Chondrocyte (in vitro differentiated cells): ENCODE measurements around the gene SEMA4B. TPM values are rescaled to one million over a fixed set of nuclear protein-coding genes. Genes with fewer than 3 reads are reported as not detected.

Source experiments
- DNase-seq: peaks from one replicate; pipeline ENCODE4 v3.0.0; 2021; ENCODE audit warnings: mixed read lengths, low spot score
- H3K27ac Mint-ChIP-seq: one replicate; pipeline ENCODE4 v1.8.0; 2021; ENCODE audit warnings: mild to moderate bottlenecking, moderate library complexity, mixed read lengths; ENCODE audit not compliant: unreplicated experiment
- H3K27me3 Mint-ChIP-seq: 2 replicates; pipeline ENCODE4 v1.8.0; 2021; ENCODE audit warnings: low read depth, mixed read lengths
- H3K36me3 Mint-ChIP-seq: 2 replicates; pipeline ENCODE4 v1.8.0; 2021; ENCODE audit warnings: low read depth, mixed read lengths
- H3K4me1 Mint-ChIP-seq: 2 replicates; pipeline ENCODE4 v1.8.0; 2021; ENCODE audit warnings: low read depth, mild to moderate bottlenecking, mixed read lengths
- H3K4me3 Mint-ChIP-seq: one replicate; pipeline ENCODE4 v1.8.0; 2021; ENCODE audit warnings: mild to moderate bottlenecking, moderate library complexity, mixed read lengths; ENCODE audit not compliant: unreplicated experiment
- H3K9me3 Mint-ChIP-seq: 2 replicates; pipeline ENCODE4 v1.8.0; 2021; ENCODE audit warnings: low read depth, mixed read lengths
- CTCF ChIP-seq: fragments of 200-600 bp; sonication (generic); IDR thresholded peaks from 2 replicates; pipeline ENCODE4 v1.5.0; 2021; ENCODE audit warnings: antibody characterized with exemption, mild to moderate bottlenecking, moderate library complexity
- total RNA-seq: library from RNA; stranded (reverse); gene quantifications from 3 replicates; pipeline ENCODE4 v1.2.1, GENCODE V29; 2021

The SEMA4B gene
- total RNA-seq, 1 donor from 2014 or later: 10.5 TPM

DNA sequence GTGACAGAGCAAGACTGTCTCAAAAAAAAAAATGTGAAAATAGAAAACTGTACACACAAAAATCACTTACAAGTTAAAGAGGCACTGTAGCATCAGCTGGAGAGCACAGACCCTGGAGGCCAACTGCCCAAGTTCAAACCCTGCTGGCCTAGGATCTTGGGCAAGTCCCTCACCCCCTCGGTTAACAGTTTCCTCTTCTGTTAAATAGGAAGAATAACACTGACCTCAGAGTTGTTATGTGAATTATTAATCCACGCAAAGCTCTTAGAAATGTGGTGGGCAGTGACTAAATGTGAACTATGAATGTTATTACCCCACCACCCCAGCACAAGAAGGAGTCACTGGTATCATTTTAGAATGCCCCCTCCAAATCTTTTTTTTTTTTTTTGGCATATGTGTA is 21.4 kb downstream of the SEMA4B start:
- Mint-ChIP-seq H3K9me3 (no peaks in the 10 kb centered on the region), H3K27me3 (no peaks in the 10 kb centered on the region), H3K4me3 (no peak overlapping the region), H3K27ac (no peak overlapping the region), H3K36me3 (peaks cover 2% of the 10 kb centered on the region), H3K4me1 (peaks cover 10% of the 10 kb centered on the region)
- TF ChIP-seq CTCF: no peak
- DNase-seq: no peak

- Mint-ChIP-seq H3K27me3 (no peaks in the 10 kb centered on the region), H3K9me3 (no peaks in the 10 kb centered on the region), H3K4me1 (peaks cover 10% of the 10 kb centered on the region), H3K27ac (no peak overlapping the region), H3K4me3 (no peak overlapping the region), H3K36me3 (peaks cover 2% of the 10 kb centered on the region)
- no peak for DNase-seq
- TF ChIP-seq CTCF: no peak
These were observed 22.5 kb downstream of the SEMA4B start for GRCh38 chr15:90223441-90224165.

GRCh38 chr15:90225047-90225446 is 23.9 kb downstream of the SEMA4B start:
- peaks cover 8% of the 10 kb centered on the region for H3K36me3 Mint-ChIP-seq
- no peak for DNase-seq
- H3K27me3 Mint-ChIP-seq: no peaks in the 10 kb centered on the region
- no peak overlapping the region for H3K27ac Mint-ChIP-seq
- peaks cover 10% of the 10 kb centered on the region for H3K4me1 Mint-ChIP-seq
- no peaks in the 10 kb centered on the region for H3K9me3 Mint-ChIP-seq
- no peak for TF ChIP-seq CTCF
- no peak overlapping the region for H3K4me3 Mint-ChIP-seq

- Mint-ChIP-seq H3K9me3 (no peaks in the 10 kb centered on the region), H3K36me3 (peaks cover 8% of the 10 kb centered on the region), H3K4me1 (peaks cover 10% of the 10 kb centered on the region), H3K4me3 (no peak overlapping the region), H3K27me3 (no peaks in the 10 kb centered on the region), H3K27ac (no peak overlapping the region)
- TF ChIP-seq CTCF: no peak
- no peak for DNase-seq
These were observed 24.5 kb downstream of the SEMA4B start for GRCh38 chr15:90225504-90226234.

DNA sequence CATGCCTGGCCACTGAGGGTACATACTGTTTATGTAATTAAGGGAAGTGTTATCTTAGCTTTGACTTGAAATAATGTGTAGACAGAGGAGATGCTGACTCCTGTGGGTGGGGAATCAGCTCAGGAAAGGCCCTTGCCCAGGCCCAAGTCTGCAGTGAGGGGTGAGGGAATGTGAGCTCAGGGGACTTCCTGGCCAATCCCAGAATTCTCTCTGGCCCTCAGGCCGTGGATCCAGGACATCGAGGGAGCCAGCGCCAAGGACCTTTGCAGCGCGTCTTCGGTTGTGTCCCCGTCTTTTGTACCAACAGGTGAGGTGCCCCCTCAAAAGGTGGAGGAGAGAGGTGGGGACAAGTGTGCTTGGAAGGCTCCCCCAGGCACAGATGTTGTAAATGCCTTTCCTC is 26.2 kb downstream of the SEMA4B start:
- no peak overlapping the region for H3K4me3 Mint-ChIP-seq
- H3K9me3 Mint-ChIP-seq: no peaks in the 10 kb centered on the region
- no peak for DNase-seq
- no peak overlapping the region for H3K27ac Mint-ChIP-seq
- peaks cover 11% of the 10 kb centered on the region for H3K36me3 Mint-ChIP-seq
- no peak for TF ChIP-seq CTCF
- no peaks in the 10 kb centered on the region for H3K27me3 Mint-ChIP-seq
- H3K4me1 Mint-ChIP-seq: peaks cover 8% of the 10 kb centered on the region
